Panc1 (cell line): ENCODE data around the gene HACD2. TPM values are rescaled to one million over a fixed set of nuclear protein-coding genes. Genes with fewer than 3 reads are reported as not detected.

ENCODE experiments used
- ATAC-seq: fragments of 200-7000 bp; cut with Tn5 transposase; 2 replicates; pipeline ENCODE4 v1.9.1; 2020; ENCODE audit warnings: mild to moderate bottlenecking, moderate library complexity
- BruUV-seq: library from RNA; stranded (reverse); fragments of 400-500 nt; replicated peaks from 2 replicates; lab custom pipeline; 2021; lab: Mats Ljungman, UMichigan
- CTCF ChIA-PET: fragments of 300-600 bp; sonication (Branson Sonifier 250); formaldehyde crosslinking; loops from one replicate; lab custom pipeline; 2022; ENCODE audit warnings: antibody characterized with exemption; lab: Charles Lee
- POLR2A ChIA-PET: fragments of 300-600 bp; sonication (Branson Sonifier 250); formaldehyde crosslinking; loops from one replicate; lab custom pipeline; 2022; ENCODE audit warnings: antibody characterized with exemption; lab: Charles Lee
- DNase-seq: peaks from one replicate; pipeline ENCODE4 v3.0.0-alpha.2; 2010; ENCODE audit warnings: low read depth, low spot score
- H3K27ac ChIP-seq: 2 replicates; pipeline ENCODE4 v1.5.1; 2011; ENCODE audit warnings: mild to moderate bottlenecking, low read length, inconsistent platforms
- H3K27me3 ChIP-seq: fragments of 200-500 bp; sonication (Bioruptor generic); 2 replicates; pipeline ENCODE4 v1.6.0; 2014; ENCODE audit warnings: low read length, inconsistent platforms; ENCODE audit not compliant: control insufficient read depth, insufficient read depth
- H3K36me3 ChIP-seq: fragments of 200-500 bp; sonication (Bioruptor generic); 2 replicates; pipeline ENCODE4 v1.5.1; 2014; ENCODE audit warnings: inconsistent platforms, mild to moderate bottlenecking, low read length, moderate library complexity; ENCODE audit not compliant: control insufficient read depth, insufficient read depth
- H3K4me1 ChIP-seq: 2 replicates; pipeline ENCODE4 v1.5.1; 2011; ENCODE audit warnings: inconsistent platforms, mild to moderate bottlenecking, low read length, moderate library complexity; ENCODE audit not compliant: control insufficient read depth, insufficient read depth
- H3K4me3 ChIP-seq, 2 experiments: 2 replicates each; pipeline ENCODE4 v1.5.1; 2011 to 2012; ENCODE audit warnings: low read depth in 2 of 2, low read length in 2 of 2, mild to moderate bottlenecking in 2 of 2, inconsistent platforms in 1 of 2, moderate library complexity in 1 of 2
- H3K9me3 ChIP-seq: fragments of 200-500 bp; sonication (Bioruptor generic); 2 replicates; pipeline ENCODE4 v1.5.1; 2014; ENCODE audit warnings: low read depth, mild to moderate bottlenecking, inconsistent platforms, low read length, moderate library complexity; ENCODE audit not compliant: control insufficient read depth, insufficient read depth
- CTCF ChIP-seq: fragments of 450-650 bp; IDR thresholded peaks from 2 replicates; pipeline ENCODE4 v1.5.1; 2017; ENCODE audit warnings: mild to moderate bottlenecking
- POLR2AphosphoS5 ChIP-seq: IDR thresholded peaks from 2 replicates; pipeline ENCODE4 v1.6.1; 2012; ENCODE audit warnings: mild to moderate bottlenecking, low read depth, low read length, moderate library complexity
- REST ChIP-seq, 2 experiments: IDR thresholded peaks; 2 replicates each; pipeline ENCODE4 v1.6.1; 2011 to 2012; ENCODE audit warnings: low read depth in 2 of 2, control low read depth in 1 of 2, low read length in 1 of 2, mild to moderate bottlenecking in 1 of 2, moderate library complexity in 1 of 2; ENCODE audit not compliant: insufficient read depth in 1 of 2
- SIN3A ChIP-seq: IDR thresholded peaks from 2 replicates; pipeline ENCODE4 v1.6.1; 2012; ENCODE audit warnings: low read depth, mild to moderate bottlenecking, low read length, moderate library complexity, borderline replicate concordance; ENCODE audit not compliant: insufficient read depth
- TCF7L2 ChIP-seq: IDR thresholded peaks from 2 replicates; pipeline ENCODE4 v1.6.1; 2011; ENCODE audit warnings: mild to moderate bottlenecking, low read depth, low read length, inconsistent platforms
- in situ Hi-C: cut with HindIII; loops from 2 replicates; pipeline ENCODE4 v1.10.0; 2016; ENCODE audit warnings: low sequenced_read_pairs, low pct_unique_long_range_greater_than_20kb
- intact Hi-C: fragments of 100-400 bp; cut with micrococcal nuclease; formaldehyde crosslinking; loops from one replicate; pipeline ENCODE4 v1.10.0; 2022; ENCODE audit not compliant: unreplicated experiment
- total RNA-seq: library from RNA; stranded (reverse); gene quantifications from one replicate; pipeline ENCODE4 v1.2.1, GENCODE V29; 2021; ENCODE audit not compliant: unreplicated experiment

Gene HACD2
- total RNA-seq, 1 experiment from 2014 or later, result 58.6 TPM

- H3K36me3 ChIP-seq, result peaks cover 10% of the 10 kb centered on the region
- no peaks in the 10 kb centered on the region for H3K4me1 ChIP-seq
- CTCF ChIA-PET, result no interaction called here
- TF ChIP-seq REST (IDR thresholded peaks at IDR 0.05; ENCODE audit: insufficient read depth in 1 of 2, low read depth in 2 of 2, low read length in 1 of 2), result no peak
- H3K4me3 ChIP-seq, result no peak overlapping the region
- in situ Hi-C loops, result no loop called here
- H3K9me3 ChIP-seq, result no peaks in the 10 kb centered on the region
- DNase-seq, result no peak
- no peak for ATAC-seq
- intact Hi-C loops, result no loop called here
- no peak overlapping the region for H3K27ac ChIP-seq
- POLR2A ChIA-PET, result no interaction called here
- H3K27me3 ChIP-seq, result no peaks in the 10 kb centered on the region
- no TSS peak for BruUV-seq
Measured at GRCh38 chr3:123524981-123525380, 59.9 kb downstream of the HACD2 start.

- H3K36me3 ChIP-seq, result peaks cover 10% of the 10 kb centered on the region
- ChIA-PET POLR2A (no interaction called here), CTCF (no interaction called here)
- no peaks in the 10 kb centered on the region for H3K9me3 ChIP-seq
- H3K4me3 ChIP-seq, result no peak overlapping the region
- ATAC-seq (no peak), DNase-seq (no peak)
- intact Hi-C loops, result no loop called here
- no peaks in the 10 kb centered on the region for H3K4me1 ChIP-seq
- H3K27me3 ChIP-seq, result no peaks in the 10 kb centered on the region
- no peak overlapping the region for H3K27ac ChIP-seq
- in situ Hi-C loops, result no loop called here
- no TSS peak for BruUV-seq
- TF ChIP-seq SIN3A (no peak), REST (IDR thresholded peaks at IDR 0.05; ENCODE audit: insufficient read depth in 1 of 2, low read depth in 2 of 2, low read length in 1 of 2) (no peak), CTCF (no peak), POLR2AphosphoS5 (no peak), TCF7L2 (no peak)
Measured at GRCh38 chr3:123523023-123523412, 61.8 kb downstream of the HACD2 start.
